ENCODE measurements around the gene LRRC71. TPM values are rescaled to one million over a fixed set of nuclear protein-coding genes. Genes with fewer than 3 reads are reported as not detected.

LRRC71 gene
- total RNA-seq, 6 donors from 2014 or later, result 0.49 to 13.9 (median 6.3) TPM

DNA sequence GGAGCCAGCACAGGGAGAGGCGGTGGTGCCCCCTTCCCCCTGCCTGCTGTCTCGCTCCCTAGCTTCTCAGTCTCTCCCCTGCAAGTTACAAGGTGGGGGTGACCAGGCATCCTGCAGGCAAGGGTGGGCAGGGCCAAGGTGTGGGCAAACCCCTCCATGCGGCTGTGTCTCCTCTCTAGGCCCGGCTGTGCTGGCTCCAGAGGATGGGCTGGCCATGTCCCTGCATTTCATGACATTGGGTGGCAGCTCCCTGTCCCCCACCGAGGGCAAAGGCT is 45.2 kb upstream of the LRRC71 start:
- DNase-seq (peak in 1 of 2 donors; percentile 53), ATAC-seq (ENCODE audit: low FRiP score in 2 of 2) (no peak)
- no peaks in the 10 kb centered on the region for H3K36me3 ChIP-seq
- no peak for TF ChIP-seq EP300 (IDR thresholded peaks at IDR 0.05)
- no peak for TF ChIP-seq POLR2A (IDR thresholded peaks at IDR 0.05)
- TF ChIP-seq, protein P1, sequence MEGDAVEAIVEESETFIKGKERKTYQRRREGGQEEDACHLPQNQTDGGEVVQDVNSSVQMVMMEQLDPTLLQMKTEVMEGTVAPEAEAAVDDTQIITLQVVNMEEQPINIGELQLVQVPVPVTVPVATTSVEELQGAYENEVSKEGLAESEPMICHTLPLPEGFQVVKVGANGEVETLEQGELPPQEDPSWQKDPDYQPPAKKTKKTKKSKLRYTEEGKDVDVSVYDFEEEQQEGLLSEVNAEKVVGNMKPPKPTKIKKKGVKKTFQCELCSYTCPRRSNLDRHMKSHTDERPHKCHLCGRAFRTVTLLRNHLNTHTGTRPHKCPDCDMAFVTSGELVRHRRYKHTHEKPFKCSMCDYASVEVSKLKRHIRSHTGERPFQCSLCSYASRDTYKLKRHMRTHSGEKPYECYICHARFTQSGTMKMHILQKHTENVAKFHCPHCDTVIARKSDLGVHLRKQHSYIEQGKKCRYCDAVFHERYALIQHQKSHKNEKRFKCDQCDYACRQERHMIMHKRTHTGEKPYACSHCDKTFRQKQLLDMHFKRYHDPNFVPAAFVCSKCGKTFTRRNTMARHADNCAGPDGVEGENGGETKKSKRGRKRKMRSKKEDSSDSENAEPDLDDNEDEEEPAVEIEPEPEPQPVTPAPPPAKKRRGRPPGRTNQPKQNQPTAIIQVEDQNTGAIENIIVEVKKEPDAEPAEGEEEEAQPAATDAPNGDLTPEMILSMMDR (IDR thresholded peaks at IDR 0.05), result no peak
- no peak for TF ChIP-seq POLR2AphosphoS5 (IDR thresholded peaks at IDR 0.05)
- 78% methylated on average over 5 of the region's 5 CpGs; no CpG with 5 or more reads in 1 of the 2 donors for WGBS, 2 donors
- H3K9me3 ChIP-seq, result no peaks in the 10 kb centered on the region
- no peaks in the 10 kb centered on the region for H3K4me1 ChIP-seq
- H3K4me3 ChIP-seq, result no peak overlapping the region
- H3K27ac ChIP-seq, result no peak overlapping the region
- no peaks in the 10 kb centered on the region for H3K27me3 ChIP-seq

DNA sequence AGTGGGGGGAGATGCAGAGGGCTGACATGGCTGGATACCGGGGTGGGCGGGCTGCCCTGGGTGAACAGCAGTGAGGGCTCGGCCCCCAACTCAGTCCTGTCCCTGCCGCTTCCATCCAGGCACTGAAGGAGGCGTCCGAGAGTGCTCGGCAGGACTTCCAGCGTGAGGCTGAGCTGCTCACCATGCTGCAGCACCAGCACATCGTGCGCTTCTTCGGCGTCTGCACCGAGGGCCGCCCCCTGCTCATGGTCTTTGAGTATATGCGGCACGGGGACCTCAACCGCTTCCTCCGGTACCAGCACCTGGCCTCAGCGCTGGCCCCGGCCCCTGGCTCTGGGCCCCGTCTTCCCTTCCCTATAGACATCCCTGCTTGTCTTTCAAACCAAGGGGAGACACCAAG is 44.2 kb upstream of the LRRC71 start:
- no peaks in the 10 kb centered on the region for H3K27me3 ChIP-seq
- ATAC-seq (ENCODE audit: low FRiP score in 2 of 2), result no peak
- no peak overlapping the region for H3K27ac ChIP-seq
- WGBS, 2 donors, result 20 to 47% methylated on average over 1 to 17 of the region's 21 CpGs
- H3K36me3 ChIP-seq, result no peaks in the 10 kb centered on the region
- H3K4me1 ChIP-seq, result no peaks in the 10 kb centered on the region
- H3K4me3 ChIP-seq, result no peak overlapping the region
- H3K9me3 ChIP-seq, result no peaks in the 10 kb centered on the region
- TF ChIP-seq, protein P1 (IDR thresholded peaks at IDR 0.05), result no peak
- TF ChIP-seq POLR2AphosphoS5 (IDR thresholded peaks at IDR 0.05), result no peak
- TF ChIP-seq EP300 (IDR thresholded peaks at IDR 0.05), result no peak
- TF ChIP-seq POLR2A (IDR thresholded peaks at IDR 0.05), result no peak
- DNase-seq, result peak in 1 of 2 donors; percentile 78

DNA sequence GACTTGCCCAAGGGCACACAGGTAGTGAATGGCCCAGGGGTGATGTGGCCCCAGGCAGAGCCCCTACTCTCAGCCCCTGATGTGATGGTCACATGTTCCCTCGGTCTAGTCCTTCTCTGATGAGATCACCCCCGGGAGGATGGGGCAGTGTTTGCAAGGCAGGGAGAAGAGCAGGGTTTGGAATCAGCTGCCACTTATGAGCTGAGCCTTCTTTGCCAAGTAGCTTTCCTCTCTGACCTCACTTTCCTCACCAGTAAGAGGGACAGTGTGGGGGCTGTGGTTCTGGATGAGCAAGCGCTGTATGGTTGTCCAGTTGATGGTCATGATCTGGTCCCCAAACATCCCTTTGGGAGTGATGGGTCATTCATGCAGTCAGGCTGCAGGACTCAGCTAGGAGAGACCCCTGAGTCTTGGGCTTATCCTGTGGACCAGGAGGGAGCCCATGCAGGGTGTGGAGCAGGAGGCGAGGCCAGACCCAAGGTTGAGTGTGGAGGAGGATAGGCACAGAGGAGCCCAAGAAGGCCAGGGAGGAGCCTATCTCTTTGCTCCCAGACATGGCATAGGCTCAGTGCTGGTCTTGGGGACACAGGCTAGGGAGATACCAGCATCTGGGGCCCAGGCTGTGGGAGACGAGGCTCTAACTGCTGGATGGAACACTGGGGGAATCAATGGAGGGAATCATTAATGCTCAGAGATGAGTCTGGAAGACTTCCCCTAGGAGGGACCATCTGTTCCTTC is 42.8 kb upstream of the LRRC71 start:
- no peak for ATAC-seq (ENCODE audit: low FRiP score in 2 of 2)
- no peaks in the 10 kb centered on the region for H3K27me3 ChIP-seq

DNA sequence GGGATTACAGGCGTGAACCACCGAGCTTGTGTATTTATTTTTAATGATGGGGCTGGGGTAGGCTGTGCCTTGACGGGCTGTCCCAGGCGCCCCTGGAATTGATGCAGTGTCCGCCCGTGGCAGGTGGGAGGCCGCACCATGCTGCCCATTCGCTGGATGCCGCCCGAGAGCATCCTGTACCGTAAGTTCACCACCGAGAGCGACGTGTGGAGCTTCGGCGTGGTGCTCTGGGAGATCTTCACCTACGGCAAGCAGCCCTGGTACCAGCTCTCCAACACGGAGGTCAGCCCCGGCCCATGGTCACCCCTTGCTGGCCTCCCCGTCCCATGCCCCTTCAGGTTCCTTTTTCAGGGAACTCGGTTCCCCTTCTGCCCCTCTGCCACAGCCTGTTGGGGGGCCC is 40.6 kb upstream of the LRRC71 start:
- TF ChIP-seq EP300 (IDR thresholded peaks at IDR 0.05), result no peak
- no peak for TF ChIP-seq POLR2AphosphoS5 (IDR thresholded peaks at IDR 0.05)
- no peak for TF ChIP-seq POLR2A (IDR thresholded peaks at IDR 0.05)
- TF ChIP-seq, protein P1 (IDR thresholded peaks at IDR 0.05), result no peak
- ATAC-seq (ENCODE audit: low FRiP score in 2 of 2) (no peak), DNase-seq (peak in 1 of 2 donors; percentile 58)
- H3K36me3 ChIP-seq, result no peaks in the 10 kb centered on the region
- no peaks in the 10 kb centered on the region for H3K27me3 ChIP-seq
- WGBS, 2 donors, result 83 to 93% methylated on average over 13 to 21 of the region's 21 CpGs
- peaks cover 0 to 1% (median 0%) of the 10 kb centered on the region in 4 donors for H3K4me1 ChIP-seq
- H3K4me3 ChIP-seq, result no peak overlapping the region
- no peaks in the 10 kb centered on the region for H3K9me3 ChIP-seq
- H3K27ac ChIP-seq, result no peak overlapping the region

More for the DNA sequence above, 42.8 kb upstream of the LRRC71 start:
- no peak overlapping the region for H3K4me3 ChIP-seq
- H3K9me3 ChIP-seq, result no peaks in the 10 kb centered on the region
- H3K27ac ChIP-seq, result no peak overlapping the region
- DNase-seq, result no peak
- H3K4me1 ChIP-seq, result no peaks in the 10 kb centered on the region
- 78 to 85% methylated on average over 5 of the region's 5 CpGs for WGBS, 2 donors
- no peaks in the 10 kb centered on the region for H3K36me3 ChIP-seq
- TF ChIP-seq EP300 (IDR thresholded peaks at IDR 0.05) (no peak), POLR2A (IDR thresholded peaks at IDR 0.05) (no peak), POLR2AphosphoS5 (IDR thresholded peaks at IDR 0.05) (no peak)
- TF ChIP-seq, protein P1 (IDR thresholded peaks at IDR 0.05), result no peak

DNA sequence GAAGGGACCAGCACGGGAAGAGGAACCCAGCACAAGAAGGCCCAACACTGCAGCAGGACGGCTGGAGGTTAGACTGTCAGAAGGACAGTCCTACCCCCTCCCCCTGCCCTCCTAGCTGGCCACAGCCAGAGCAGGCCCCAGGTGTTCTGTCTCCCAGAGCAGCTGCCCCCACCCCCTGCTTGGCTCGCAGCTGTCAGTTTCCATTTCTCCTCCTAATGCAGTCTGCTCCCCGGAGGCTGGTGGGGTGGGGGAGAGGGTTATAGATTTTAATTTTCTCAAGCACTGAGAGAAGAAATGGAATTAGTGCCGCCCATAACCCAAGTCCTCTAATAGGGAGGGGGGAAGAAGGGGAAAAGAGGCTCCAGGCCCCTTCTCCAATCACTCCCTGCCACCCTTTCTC is 40.0 kb upstream of the LRRC71 start:
- Histone ChIP-seq H3K4me3 (no peak overlapping the region), H3K27ac (no peak overlapping the region), H3K9me3 (no peaks in the 10 kb centered on the region), H3K4me1 (peaks cover 0 to 5% (median 0%) of the 10 kb centered on the region in 4 donors), H3K36me3 (no peaks in the 10 kb centered on the region), H3K27me3 (no peaks in the 10 kb centered on the region)
- no peak for DNase-seq
- 73 to 76% methylated on average over 5 of the region's 5 CpGs for WGBS, 2 donors
- no peak for ATAC-seq (ENCODE audit: low FRiP score in 2 of 2)
- TF ChIP-seq POLR2A (IDR thresholded peaks at IDR 0.05) (no peak), POLR2AphosphoS5 (IDR thresholded peaks at IDR 0.05) (no peak), EP300 (IDR thresholded peaks at IDR 0.05) (no peak)
- TF ChIP-seq, protein P1 (IDR thresholded peaks at IDR 0.05), result no peak
